Neural cell (in vitro differentiated cells): ENCODE results near the gene LPIN3. TPM values are rescaled to one million over a fixed set of nuclear protein-coding genes. Genes with fewer than 3 reads are reported as not detected.

Experiments
- H2AFZ ChIP-seq: fragments of 200-600, 300-800 bp; sonication (generic), shearing (Covaris generic); 2 replicates; pipeline ENCODE4 v1.6.0; 2014; ENCODE audit warnings: low read depth, mild to moderate bottlenecking, antibody characterized with exemption, low read length, moderate library complexity
- H3F3A ChIP-seq: fragments of 200-600 bp; shearing (Covaris generic); 2 replicates; pipeline ENCODE4 v1.6.1; 2016; ENCODE audit warnings: mild to moderate bottlenecking, moderate library complexity, mixed read lengths, antibody characterized with exemption, low read length; ENCODE audit not compliant: insufficient read depth, poor library complexity, severe bottlenecking
- H3K27ac ChIP-seq: fragments of 200-600, 300-800 bp; sonication (generic), shearing (Covaris generic); 2 replicates; pipeline ENCODE4 v1.5.1; 2014; ENCODE audit warnings: mild to moderate bottlenecking, low read length, moderate library complexity
- H3K27me3 ChIP-seq: fragments of 300-800, 200-600 bp; sonication (generic), shearing (Covaris generic); 2 replicates; pipeline ENCODE4 v1.6.0; 2014; ENCODE audit warnings: mild to moderate bottlenecking, low read depth, low read length, moderate library complexity; ENCODE audit not compliant: insufficient read depth
- H3K36me3 ChIP-seq: fragments of 300-800, 200-600 bp; sonication (generic), shearing (Covaris generic); 2 replicates; pipeline ENCODE4 v1.5.1; 2014; ENCODE audit warnings: mild to moderate bottlenecking, antibody characterized with exemption, low read length, moderate library complexity; ENCODE audit not compliant: insufficient read depth
- H3K4me2 ChIP-seq: fragments of 300-800, 200-600 bp; sonication (generic), shearing (Covaris generic); 2 replicates; pipeline ENCODE4 v1.6.0; 2014; ENCODE audit warnings: mild to moderate bottlenecking, low read length
- H3K4me3 ChIP-seq: fragments of 300-800, 200-600 bp; sonication (generic), shearing (Covaris generic); 2 replicates; pipeline ENCODE4 v1.5.1; 2014; ENCODE audit warnings: mild to moderate bottlenecking, low read length, moderate library complexity
- H3K79me2 ChIP-seq: fragments of 200-600 bp; shearing (Covaris generic); replicated peaks from 2 replicates; pipeline ENCODE4 v1.6.0; 2014; ENCODE audit warnings: mild to moderate bottlenecking, low read length, moderate library complexity; ENCODE audit not compliant: insufficient read depth
- H3K9ac ChIP-seq: fragments of 300-800, 200-600 bp; sonication (generic), shearing (Covaris generic); 2 replicates; pipeline ENCODE4 v1.6.1; 2016; ENCODE audit warnings: mild to moderate bottlenecking, low read length, mixed read lengths
- H3K9me2 ChIP-seq: fragments of 200-600 bp; shearing (Covaris generic); 2 replicates; pipeline ENCODE4 v1.6.1; 2016; ENCODE audit warnings: mild to moderate bottlenecking, low read length, mixed read lengths; ENCODE audit not compliant: insufficient read depth
- H3K9me3 ChIP-seq: fragments of 200-600, 300-800 bp; sonication (generic), shearing (Covaris generic); 2 replicates; pipeline ENCODE4 v1.6.1; 2016; ENCODE audit warnings: mild to moderate bottlenecking, mixed run types, low read length, moderate library complexity, mixed read lengths
- H4K20me1 ChIP-seq: fragments of 200-600 bp; shearing (Covaris generic); 2 replicates; pipeline ENCODE4 v1.6.1; 2016; ENCODE audit warnings: mild to moderate bottlenecking, mixed run types; ENCODE audit not compliant: insufficient read depth
- CTCF ChIP-seq: fragments of 450-650 bp; IDR thresholded peaks from 2 replicates; pipeline ENCODE4 v1.5.1; 2014; ENCODE audit warnings: antibody characterized with exemption, mild to moderate bottlenecking, moderate library complexity; ENCODE audit not compliant: poor library complexity, severe bottlenecking
- EP300 ChIP-seq: fragments of 450-650 bp; conservative IDR thresholded peaks from 2 replicates; pipeline ENCODE4 v1.6.1; 2014; ENCODE audit warnings: antibody characterized with exemption, mild to moderate bottlenecking, moderate library complexity; ENCODE audit not compliant: poor library complexity, severe bottlenecking
- EZH2 ChIP-seq: fragments of 200-600, 300-800 bp; shearing (Covaris generic), sonication (generic); IDR thresholded peaks from 2 replicates; pipeline ENCODE4 v1.6.1; 2014; ENCODE audit warnings: antibody characterized with exemption, low read length, borderline replicate concordance, mild to moderate bottlenecking; ENCODE audit not compliant: insufficient read depth, poor library complexity, severe bottlenecking
- MXI1 ChIP-seq: fragments of 450-650 bp; conservative IDR thresholded peaks from 2 replicates; pipeline ENCODE4 v1.6.1; 2014; ENCODE audit warnings: antibody characterized with exemption, mild to moderate bottlenecking; ENCODE audit not compliant: poor library complexity, severe bottlenecking
- POLR2AphosphoS5 ChIP-seq: IDR thresholded peaks from 2 replicates; pipeline ENCODE4 v1.6.1; 2012
- RAD21 ChIP-seq: fragments of 450-650 bp; conservative IDR thresholded peaks from 2 replicates; pipeline ENCODE4 v1.6.1; 2014; ENCODE audit warnings: antibody characterized with exemption, mild to moderate bottlenecking, moderate library complexity
- REST ChIP-seq: IDR thresholded peaks from 2 replicates; pipeline ENCODE4 v1.6.1; 2012; ENCODE audit warnings: borderline replicate concordance
- SMC3 ChIP-seq: fragments of 450-650 bp; conservative IDR thresholded peaks from 2 replicates; pipeline ENCODE4 v1.6.1; 2014; ENCODE audit warnings: antibody characterized with exemption, mild to moderate bottlenecking, moderate library complexity; ENCODE audit not compliant: poor library complexity
- TAF1 ChIP-seq: IDR thresholded peaks from 2 replicates; pipeline ENCODE4 v1.6.1; 2012; ENCODE audit warnings: low read depth
- polyA plus RNA-seq: library from polyadenylated mRNA; depleted of rRNA; stranded (reverse); fragments of >200 nt; gene quantifications from 2 replicates; pipeline ENCODE4 v1.2.3, GENCODE V29; 2014

The LPIN3 gene
- polyA plus RNA-seq, 1 donor from 2014 or later, result not detected

GRCh38 chr20:41361757-41362747, 21.4 kb downstream of the LPIN3 start:
- Histone ChIP-seq H3K27me3 (peaks cover 23% of the 10 kb centered on the region), H3K79me2 (no peaks in the 10 kb centered on the region), H3K9me3 (no peaks in the 10 kb centered on the region), H3K4me2 (no peak overlapping the region), H2AFZ (no peak overlapping the region), H4K20me1 (no peaks in the 10 kb centered on the region), H3K9ac (no peak overlapping the region), H3F3A (no peaks in the 10 kb centered on the region), H3K36me3 (no peaks in the 10 kb centered on the region), H3K4me3 (no peak overlapping the region), H3K27ac (no peak overlapping the region), H3K9me2 (no peaks in the 10 kb centered on the region)
- no peak for TF ChIP-seq CTCF
- TF ChIP-seq REST, result no peak
- TF ChIP-seq TAF1, result no peak
- TF ChIP-seq EZH2, result no peak
- no peak for TF ChIP-seq RAD21
- no peak for TF ChIP-seq MXI1

- H2AFZ ChIP-seq, result no peak overlapping the region
- no peaks in the 10 kb centered on the region for H3F3A ChIP-seq
Measured at GRCh38 chr20:41362748-41363140, 22.1 kb downstream of the LPIN3 start.

More at GRCh38 chr20:41362748-41363140, 22.1 kb downstream of the LPIN3 start:
- H3K27me3 ChIP-seq, result peaks cover 30% of the 10 kb centered on the region
- H3K4me2 ChIP-seq, result no peak overlapping the region
- H3K4me3 ChIP-seq, result no peak overlapping the region
- no peak overlapping the region for H3K27ac ChIP-seq
- no peaks in the 10 kb centered on the region for H3K9me3 ChIP-seq
- no peak overlapping the region for H3K9ac ChIP-seq
- no peak for TF ChIP-seq SMC3
- TF ChIP-seq REST, result no peak
- TF ChIP-seq RAD21, result no peak
- no peak for TF ChIP-seq EP300
- TF ChIP-seq CTCF, result no peak
- no peak for TF ChIP-seq TAF1
- TF ChIP-seq EZH2, result no peak
- TF ChIP-seq POLR2AphosphoS5, result no peak
- no peak for TF ChIP-seq MXI1
- no peaks in the 10 kb centered on the region for H4K20me1 ChIP-seq
- H3K79me2 ChIP-seq, result no peaks in the 10 kb centered on the region
- H3K9me2 ChIP-seq, result no peaks in the 10 kb centered on the region
- no peaks in the 10 kb centered on the region for H3K36me3 ChIP-seq
